ENCODE measurements around the gene ANKRD22.
"Not testable (repeated sequence)": the region's sequence is repeated elsewhere in the genome, so short reads cannot be mapped to it uniquely, and the experiment has no call there.

Gene ANKRD22

GRCh38 chr10:88851706-88852105 lies at the start of gene ANKRD22:
ANKRD22 (minus strand) TSS chr10:88851844; CDS start chr10:88851607, 237 bp downstream.
- no peak for DNase-seq

GRCh38 chr10:88899886-88900285 lies 48.2 kb upstream of the ANKRD22 start:
- no peak for DNase-seq

GRCh38 chr10:88898727-88899126 lies 47.1 kb upstream of the ANKRD22 start:
- no peak for DNase-seq

- peak; percentile 45 for DNase-seq
These were observed 45.6 kb upstream of the ANKRD22 start for GRCh38 chr10:88896994-88897853.

- no peak for DNase-seq
These were observed 44.8 kb upstream of the ANKRD22 start for GRCh38 chr10:88896372-88896993.

- DNase-seq: no peak
These were observed 43.6 kb upstream of the ANKRD22 start for GRCh38 chr10:88895250-88895649.

GRCh38 chr10:88893611-88894010 lies 42.0 kb upstream of the ANKRD22 start:
- DNase-seq: no peak

GRCh38 chr10:88892222-88892967 lies 40.8 kb upstream of the ANKRD22 start:
- DNase-seq: no peak

GRCh38 chr10:88890681-88891381 lies 39.2 kb upstream of the ANKRD22 start:
- DNase-seq: no peak

- DNase-seq: no peak
These were observed 38.1 kb upstream of the ANKRD22 start for GRCh38 chr10:88889559-88890337.

GRCh38 chr10:88888810-88889445 lies 37.3 kb upstream of the ANKRD22 start:
- no peak for DNase-seq

- DNase-seq: no peak
These were observed 34.9 kb upstream of the ANKRD22 start for GRCh38 chr10:88886557-88886956.

- DNase-seq: no peak
These were observed 31.8 kb upstream of the ANKRD22 start for GRCh38 chr10:88883448-88883809.

GRCh38 chr10:88882646-88883447 lies 31.2 kb upstream of the ANKRD22 start:
- not testable (repeated sequence) for DNase-seq

- no peak for DNase-seq
These were observed 30.4 kb upstream of the ANKRD22 start for GRCh38 chr10:88881922-88882645.

GRCh38 chr10:88881320-88881719 lies 29.7 kb upstream of the ANKRD22 start:
- no peak for DNase-seq

GRCh38 chr10:88880282-88881076 lies 28.8 kb upstream of the ANKRD22 start:
- DNase-seq: peak; percentile 89

GRCh38 chr10:88879534-88880281 lies 28.1 kb upstream of the ANKRD22 start, which contains the start of gene STAMBPL1:
STAMBPL1 (plus strand) TSS chr10:88880245; CDS start chr10:88901709, 21,464 bp downstream.
- DNase-seq: no peak

All from right hindlimb (tissue), 1 donor.